Stimulated activated memory B cell treated with anti-CD40 and anti-IgM and Interleukin-4, amounts not matched to agents 10 μg/mL and 1 μg/mL and 100 μg/mL, for 72 hours (primary cell): ENCODE data around the gene KCTD11.

Experiments used
- ATAC-seq: fragments of 150-1000 bp; cut with Tn5 transposase; 2 replicates; pipeline ENCODE4 v1.10.0; 2021
- H3K27ac Mint-ChIP-seq: one replicate; pipeline ENCODE4 v1.8.0; 2022; ENCODE audit warnings: mild to moderate bottlenecking, mixed read lengths
- H3K27me3 Mint-ChIP-seq: one replicate; pipeline ENCODE4 v1.8.0; 2022; ENCODE audit warnings: mixed read lengths
- H3K36me3 Mint-ChIP-seq: one replicate; pipeline ENCODE4 v1.8.0; 2022; ENCODE audit warnings: mixed read lengths
- H3K4me1 Mint-ChIP-seq: one replicate; pipeline ENCODE4 v1.8.0; 2022; ENCODE audit warnings: mixed read lengths
- H3K4me3 Mint-ChIP-seq: one replicate; pipeline ENCODE4 v1.8.0; 2022; ENCODE audit warnings: mild to moderate bottlenecking, moderate library complexity, mixed read lengths
- H3K9me3 Mint-ChIP-seq: one replicate; pipeline ENCODE4 v1.8.0; 2022; ENCODE audit warnings: mixed read lengths

KCTD11 gene

GRCh38 chr17:7315570-7316235, 36.3 kb upstream of the KCTD11 start:
- no peak for ATAC-seq
- H3K4me1 Mint-ChIP-seq = peaks cover 51% of the 10 kb centered on the region
- H3K27ac Mint-ChIP-seq = peak overlapping the region; percentile 86
- H3K27me3 Mint-ChIP-seq = no peaks in the 10 kb centered on the region
- peak overlapping the region; percentile 84 for H3K4me3 Mint-ChIP-seq
- H3K36me3 Mint-ChIP-seq = peaks cover 66% of the 10 kb centered on the region
- H3K9me3 Mint-ChIP-seq = no peaks in the 10 kb centered on the region

- H3K27me3 Mint-ChIP-seq = no peaks in the 10 kb centered on the region
- no peak for ATAC-seq
- peak overlapping the region; percentile 22 for H3K27ac Mint-ChIP-seq
- H3K4me1 Mint-ChIP-seq = peaks cover 35% of the 10 kb centered on the region
- no peak overlapping the region for H3K4me3 Mint-ChIP-seq
- no peaks in the 10 kb centered on the region for H3K9me3 Mint-ChIP-seq
- H3K36me3 Mint-ChIP-seq = peaks cover 66% of the 10 kb centered on the region
Observed at GRCh38 chr17:7317161-7317803, 34.7 kb upstream of the KCTD11 start.

GRCh38 chr17:7318121-7318860, 33.7 kb upstream of the KCTD11 start:
- no peak for ATAC-seq
- Mint-ChIP-seq H3K4me1 (peaks cover 25% of the 10 kb centered on the region), H3K36me3 (peaks cover 59% of the 10 kb centered on the region), H3K27ac (peak overlapping the region; percentile 22), H3K27me3 (no peaks in the 10 kb centered on the region), H3K4me3 (no peak overlapping the region), H3K9me3 (no peaks in the 10 kb centered on the region)

GRCh38 chr17:7321466-7321865, 30.5 kb upstream of the KCTD11 start:
- ATAC-seq = no peak
- Mint-ChIP-seq H3K4me3 (no peak overlapping the region), H3K27ac (no peak overlapping the region), H3K27me3 (no peaks in the 10 kb centered on the region), H3K36me3 (peaks cover 57% of the 10 kb centered on the region), H3K9me3 (no peaks in the 10 kb centered on the region), H3K4me1 (peaks cover 7% of the 10 kb centered on the region)

GRCh38 chr17:7322520-7323194, 29.3 kb upstream of the KCTD11 start:
- H3K4me1 Mint-ChIP-seq = peaks cover 16% of the 10 kb centered on the region
- no peaks in the 10 kb centered on the region for H3K27me3 Mint-ChIP-seq
- no peak overlapping the region for H3K4me3 Mint-ChIP-seq
- no peak for ATAC-seq
- peaks cover 47% of the 10 kb centered on the region for H3K36me3 Mint-ChIP-seq
- no peaks in the 10 kb centered on the region for H3K9me3 Mint-ChIP-seq
- H3K27ac Mint-ChIP-seq = no peak overlapping the region

- peaks cover 28% of the 10 kb centered on the region for H3K4me1 Mint-ChIP-seq
- ATAC-seq = peak; percentile 49
- H3K27ac Mint-ChIP-seq = no peak overlapping the region
- H3K27me3 Mint-ChIP-seq = no peaks in the 10 kb centered on the region
- no peak overlapping the region for H3K4me3 Mint-ChIP-seq
- H3K36me3 Mint-ChIP-seq = peaks cover 40% of the 10 kb centered on the region
- H3K9me3 Mint-ChIP-seq = no peaks in the 10 kb centered on the region
Observed at GRCh38 chr17:7323731-7324437, 28.1 kb upstream of the KCTD11 start.

- no peaks in the 10 kb centered on the region for H3K9me3 Mint-ChIP-seq
- no peak overlapping the region for H3K27ac Mint-ChIP-seq
- peaks cover 39% of the 10 kb centered on the region for H3K36me3 Mint-ChIP-seq
- no peak for ATAC-seq
- H3K27me3 Mint-ChIP-seq = no peaks in the 10 kb centered on the region
- peaks cover 30% of the 10 kb centered on the region for H3K4me1 Mint-ChIP-seq
- H3K4me3 Mint-ChIP-seq = no peak overlapping the region
Observed at GRCh38 chr17:7324438-7324779, 27.6 kb upstream of the KCTD11 start.

- no peaks in the 10 kb centered on the region for H3K9me3 Mint-ChIP-seq
- H3K4me3 Mint-ChIP-seq = no peak overlapping the region
- H3K36me3 Mint-ChIP-seq = peaks cover 39% of the 10 kb centered on the region
- no peaks in the 10 kb centered on the region for H3K27me3 Mint-ChIP-seq
- ATAC-seq = no peak
- H3K27ac Mint-ChIP-seq = no peak overlapping the region
- peaks cover 34% of the 10 kb centered on the region for H3K4me1 Mint-ChIP-seq
Observed at GRCh38 chr17:7325031-7325528, 26.9 kb upstream of the KCTD11 start.

GRCh38 chr17:7326186-7326585, 25.8 kb upstream of the KCTD11 start:
- H3K9me3 Mint-ChIP-seq = no peaks in the 10 kb centered on the region
- no peaks in the 10 kb centered on the region for H3K27me3 Mint-ChIP-seq
- H3K27ac Mint-ChIP-seq = no peak overlapping the region
- H3K4me1 Mint-ChIP-seq = peaks cover 45% of the 10 kb centered on the region
- ATAC-seq = no peak
- no peak overlapping the region for H3K4me3 Mint-ChIP-seq
- H3K36me3 Mint-ChIP-seq = peaks cover 35% of the 10 kb centered on the region

GRCh38 chr17:7327056-7327455, 24.9 kb upstream of the KCTD11 start:
- no peaks in the 10 kb centered on the region for H3K27me3 Mint-ChIP-seq
- H3K4me1 Mint-ChIP-seq = peaks cover 50% of the 10 kb centered on the region
- peaks cover 26% of the 10 kb centered on the region for H3K36me3 Mint-ChIP-seq
- peak overlapping the region; percentile 99 for H3K27ac Mint-ChIP-seq
- H3K4me3 Mint-ChIP-seq = no peak overlapping the region
- ATAC-seq = no peak
- no peaks in the 10 kb centered on the region for H3K9me3 Mint-ChIP-seq

GRCh38 chr17:7327501-7327900, 24.5 kb upstream of the KCTD11 start:
- Mint-ChIP-seq H3K36me3 (peaks cover 21% of the 10 kb centered on the region), H3K4me1 (peaks cover 55% of the 10 kb centered on the region), H3K4me3 (peak overlapping the region; percentile 99), H3K9me3 (no peaks in the 10 kb centered on the region), H3K27ac (peak overlapping the region; percentile 99), H3K27me3 (no peaks in the 10 kb centered on the region)
- no peak for ATAC-seq

GRCh38 chr17:7328009-7328408, 24.0 kb upstream of the KCTD11 start:
- Mint-ChIP-seq H3K36me3 (peaks cover 20% of the 10 kb centered on the region), H3K27ac (peak overlapping the region; percentile 99), H3K4me3 (peak overlapping the region; percentile 99), H3K9me3 (no peaks in the 10 kb centered on the region), H3K27me3 (no peaks in the 10 kb centered on the region), H3K4me1 (peaks cover 59% of the 10 kb centered on the region)
- no peak for ATAC-seq

GRCh38 chr17:7328840-7329373, 23.1 kb upstream of the KCTD11 start, which contains the start of gene NEURL4:
Gene NEURL4 (minus strand): TSS chr17:7329335. CDS start chr17:7329312, 23 bp downstream.
- Mint-ChIP-seq H3K4me1 (peaks cover 67% of the 10 kb centered on the region), H3K4me3 (peak within 1 kb of the TSS; percentile 99), H3K27me3 (no peaks in the 10 kb centered on the region), H3K36me3 (peaks cover 20% of the 10 kb centered on the region), H3K9me3 (no peaks in the 10 kb centered on the region), H3K27ac (peak within 1 kb of the TSS; percentile 99)
- ATAC-seq = peak; percentile 2

- peak overlapping the region; percentile 99 for H3K27ac Mint-ChIP-seq
- no peaks in the 10 kb centered on the region for H3K9me3 Mint-ChIP-seq
- H3K4me3 Mint-ChIP-seq = peak overlapping the region; percentile 99
- peak; percentile 81 for ATAC-seq
- peaks cover 67% of the 10 kb centered on the region for H3K4me1 Mint-ChIP-seq
- peaks cover 14% of the 10 kb centered on the region for H3K36me3 Mint-ChIP-seq
- no peaks in the 10 kb centered on the region for H3K27me3 Mint-ChIP-seq
Observed at GRCh38 chr17:7329374-7329996, 22.5 kb upstream of the KCTD11 start.
